WTC11 (cell line): ENCODE results near the gene PALM3.

ENCODE experiments used
- E2F4 ChIP-seq: sonication (generic); formaldehyde crosslinking; IDR thresholded peaks from 2 replicates; pipeline ENCODE4 v1.8.1; 2022; ENCODE audit warnings: low read depth, mild to moderate bottlenecking, moderate library complexity, missing genetic modification reagents, borderline replicate concordance
- KAT7 ChIP-seq: sonication (generic); formaldehyde crosslinking; IDR thresholded peaks from 2 replicates; pipeline ENCODE4 v1.8.1; 2023; ENCODE audit warnings: missing genetic modification reagents, mild to moderate bottlenecking, borderline replicate concordance
- NFE2L1 ChIP-seq: sonication (generic); formaldehyde crosslinking; IDR thresholded peaks from 2 replicates; pipeline ENCODE4 v1.8.1; 2023; ENCODE audit warnings: missing genetic modification reagents
- NFYB ChIP-seq: sonication (generic); formaldehyde crosslinking; conservative IDR thresholded peaks from 2 replicates; pipeline ENCODE4 v1.8.0; 2022; ENCODE audit warnings: low read depth, missing genetic modification reagents
- NR2C2 ChIP-seq: sonication (generic); formaldehyde crosslinking; IDR thresholded peaks from 2 replicates; pipeline ENCODE4 v1.8.0; 2022; ENCODE audit warnings: mild to moderate bottlenecking, missing genetic modification reagents
- TCF7 ChIP-seq: sonication (generic); formaldehyde crosslinking; IDR thresholded peaks from 2 replicates; pipeline ENCODE4 v1.8.0; 2022; ENCODE audit warnings: mild to moderate bottlenecking, low read depth, missing genetic modification reagents, moderate library complexity
- TF ChIP-seq, protein P1 (sequence below): sonication (generic); formaldehyde crosslinking; IDR thresholded peaks from 2 replicates; pipeline ENCODE4 v1.8.1; 2023; ENCODE audit warnings: mild to moderate bottlenecking, missing genetic modification reagents
- TF ChIP-seq, protein P2 (sequence below): fragments of 200-600 bp; IDR thresholded peaks from 2 replicates; pipeline ENCODE4 v1.8.0; 2022; ENCODE audit warnings: antibody characterized with exemption
- TF ChIP-seq, protein P3 (sequence below): sonication (generic); formaldehyde crosslinking; IDR thresholded peaks from 2 replicates; pipeline ENCODE4 v1.8.0; 2022; ENCODE audit warnings: mild to moderate bottlenecking, missing genetic modification reagents
- TF ChIP-seq, protein P4 (sequence below): sonication (generic); formaldehyde crosslinking; IDR thresholded peaks from 2 replicates; pipeline ENCODE4 v1.8.0; 2022; ENCODE audit warnings: mild to moderate bottlenecking, missing genetic modification reagents

DNA sequence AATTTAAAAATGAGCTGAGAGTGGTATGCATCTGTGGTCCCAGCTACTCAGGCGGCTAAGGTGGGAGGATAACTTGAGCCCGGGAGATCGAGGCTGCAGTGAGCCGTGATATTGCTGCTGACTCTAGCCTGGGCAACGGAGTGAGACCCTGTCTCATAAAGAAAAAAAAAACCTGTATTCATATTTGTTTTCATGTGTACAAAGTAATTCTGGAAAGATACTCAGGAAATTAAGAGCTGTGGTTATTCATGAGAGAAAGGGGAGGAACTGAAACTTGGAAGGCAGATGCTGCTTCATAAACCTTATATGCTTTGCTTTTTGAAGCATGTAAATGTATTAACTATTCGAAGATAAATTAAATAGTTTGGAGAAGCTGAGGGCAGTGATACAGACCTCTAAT is 42.8 kb downstream of the PALM3 start:
- TF ChIP-seq NFYB (CRISPR knock-in tag) (no peak), TCF7 (CRISPR knock-in tag) (no peak), NFE2L1 (CRISPR knock-in tag) (no peak), NR2C2 (CRISPR knock-in tag) (no peak), KAT7 (CRISPR knock-in tag) (no peak), E2F4 (CRISPR knock-in tag) (no peak)
- TF ChIP-seq, protein P1, sequence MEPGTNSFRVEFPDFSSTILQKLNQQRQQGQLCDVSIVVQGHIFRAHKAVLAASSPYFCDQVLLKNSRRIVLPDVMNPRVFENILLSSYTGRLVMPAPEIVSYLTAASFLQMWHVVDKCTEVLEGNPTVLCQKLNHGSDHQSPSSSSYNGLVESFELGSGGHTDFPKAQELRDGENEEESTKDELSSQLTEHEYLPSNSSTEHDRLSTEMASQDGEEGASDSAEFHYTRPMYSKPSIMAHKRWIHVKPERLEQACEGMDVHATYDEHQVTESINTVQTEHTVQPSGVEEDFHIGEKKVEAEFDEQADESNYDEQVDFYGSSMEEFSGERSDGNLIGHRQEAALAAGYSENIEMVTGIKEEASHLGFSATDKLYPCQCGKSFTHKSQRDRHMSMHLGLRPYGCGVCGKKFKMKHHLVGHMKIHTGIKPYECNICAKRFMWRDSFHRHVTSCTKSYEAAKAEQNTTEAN = no peak
- TF ChIP-seq, protein P2, sequence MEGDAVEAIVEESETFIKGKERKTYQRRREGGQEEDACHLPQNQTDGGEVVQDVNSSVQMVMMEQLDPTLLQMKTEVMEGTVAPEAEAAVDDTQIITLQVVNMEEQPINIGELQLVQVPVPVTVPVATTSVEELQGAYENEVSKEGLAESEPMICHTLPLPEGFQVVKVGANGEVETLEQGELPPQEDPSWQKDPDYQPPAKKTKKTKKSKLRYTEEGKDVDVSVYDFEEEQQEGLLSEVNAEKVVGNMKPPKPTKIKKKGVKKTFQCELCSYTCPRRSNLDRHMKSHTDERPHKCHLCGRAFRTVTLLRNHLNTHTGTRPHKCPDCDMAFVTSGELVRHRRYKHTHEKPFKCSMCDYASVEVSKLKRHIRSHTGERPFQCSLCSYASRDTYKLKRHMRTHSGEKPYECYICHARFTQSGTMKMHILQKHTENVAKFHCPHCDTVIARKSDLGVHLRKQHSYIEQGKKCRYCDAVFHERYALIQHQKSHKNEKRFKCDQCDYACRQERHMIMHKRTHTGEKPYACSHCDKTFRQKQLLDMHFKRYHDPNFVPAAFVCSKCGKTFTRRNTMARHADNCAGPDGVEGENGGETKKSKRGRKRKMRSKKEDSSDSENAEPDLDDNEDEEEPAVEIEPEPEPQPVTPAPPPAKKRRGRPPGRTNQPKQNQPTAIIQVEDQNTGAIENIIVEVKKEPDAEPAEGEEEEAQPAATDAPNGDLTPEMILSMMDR = no peak
- TF ChIP-seq, protein P3, sequence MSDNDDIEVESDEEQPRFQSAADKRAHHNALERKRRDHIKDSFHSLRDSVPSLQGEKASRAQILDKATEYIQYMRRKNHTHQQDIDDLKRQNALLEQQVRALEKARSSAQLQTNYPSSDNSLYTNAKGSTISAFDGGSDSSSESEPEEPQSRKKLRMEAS (CRISPR knock-in tag) = no peak
- TF ChIP-seq, protein P4, sequence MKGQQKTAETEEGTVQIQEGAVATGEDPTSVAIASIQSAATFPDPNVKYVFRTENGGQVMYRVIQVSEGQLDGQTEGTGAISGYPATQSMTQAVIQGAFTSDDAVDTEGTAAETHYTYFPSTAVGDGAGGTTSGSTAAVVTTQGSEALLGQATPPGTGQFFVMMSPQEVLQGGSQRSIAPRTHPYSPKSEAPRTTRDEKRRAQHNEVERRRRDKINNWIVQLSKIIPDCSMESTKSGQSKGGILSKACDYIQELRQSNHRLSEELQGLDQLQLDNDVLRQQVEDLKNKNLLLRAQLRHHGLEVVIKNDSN (CRISPR knock-in tag) = no peak
